CD4-positive, alpha-beta memory T cell (primary cell): ENCODE measurements around the gene AP1S1. TPM values are rescaled to one million over a fixed set of nuclear protein-coding genes. Genes with fewer than 3 reads are reported as not detected.
A peak's percentile ranks its signal among the peaks of the same experiment; 100 is the strongest.
"Not testable (repeated sequence)": the region's sequence is repeated elsewhere in the genome, so short reads cannot be mapped to it uniquely, and the experiment has no call there.

Experiments used
- CTCF ChIA-PET: fragments of 350-600 bp; sonication (Branson Sonifier 250); formaldehyde crosslinking; loops from one replicate; lab custom pipeline; 2021; ENCODE audit warnings: inconsistent platforms; ENCODE audit not compliant: partially characterized antibody; lab: Charles Lee
- POLR2A ChIA-PET: fragments of 350-600 bp; sonication (Branson Sonifier 250); formaldehyde crosslinking; loops from one replicate; lab custom pipeline; 2021; ENCODE audit not compliant: partially characterized antibody; lab: Charles Lee
- DNase-seq, 5 donors: peaks; one replicate each; pipeline versions ENCODE4 v3.0.0 to v3.0.0-alpha.2; 2020 to 2022; ENCODE audit warnings: mixed read lengths in 1 of 5
- H3K27ac ChIP-seq: one replicate; pipeline ENCODE4 v1.7.0; 2013; ENCODE audit warnings: low read depth, low read length
- H3K27me3 ChIP-seq: 2 replicates; pipeline ENCODE4 v1.7.0; 2013; ENCODE audit warnings: mild to moderate bottlenecking, low read length, moderate library complexity; ENCODE audit not compliant: insufficient read depth
- H3K36me3 ChIP-seq: 2 replicates; pipeline ENCODE4 v1.7.0; 2013; ENCODE audit warnings: mild to moderate bottlenecking, low read length, moderate library complexity; ENCODE audit not compliant: insufficient read depth
- H3K4me1 ChIP-seq: 2 replicates; pipeline ENCODE4 v1.7.0; 2013; ENCODE audit warnings: mild to moderate bottlenecking, low read length, moderate library complexity; ENCODE audit not compliant: insufficient read depth
- H3K4me3 ChIP-seq, 2 donors: one replicate each; pipeline ENCODE4 v1.7.0; 2013; ENCODE audit warnings: low read length in 2 of 2, mild to moderate bottlenecking in 1 of 2
- H3K9me3 ChIP-seq, 2 donors: one replicate each; pipeline ENCODE4 v1.7.0; 2013; ENCODE audit warnings: low read length in 2 of 2, control low read depth in 1 of 2; ENCODE audit not compliant: control insufficient read depth in 1 of 2
- H3K27ac Mint-ChIP-seq, 7 donors: one replicate each; pipeline ENCODE4 v1.8.0; 2020 to 2021; ENCODE audit warnings: mixed read lengths in 7 of 7, mild to moderate bottlenecking in 6 of 7, inconsistent platforms in 3 of 7, moderate library complexity in 3 of 7
- H3K27me3 Mint-ChIP-seq, 2 donors: one replicate each; pipeline ENCODE4 v1.8.0; 2020 to 2021; ENCODE audit warnings: mixed read lengths in 2 of 2
- H3K36me3 Mint-ChIP-seq, 2 donors: one replicate each; pipeline ENCODE4 v1.8.0; 2020 to 2021; ENCODE audit warnings: mixed read lengths in 2 of 2, inconsistent platforms in 1 of 2, mild to moderate bottlenecking in 1 of 2
- H3K4me1 Mint-ChIP-seq, 4 donors: one replicate each; pipeline ENCODE4 v1.8.0; 2020 to 2021; ENCODE audit warnings: mixed read lengths in 4 of 4, mild to moderate bottlenecking in 1 of 4
- H3K4me3 Mint-ChIP-seq, 8 donors: one replicate each; pipeline ENCODE4 v1.8.0; 2020 to 2021; ENCODE audit warnings: mixed read lengths in 8 of 8, mild to moderate bottlenecking in 7 of 8, moderate library complexity in 6 of 8, inconsistent platforms in 3 of 8
- H3K9me3 Mint-ChIP-seq, 8 donors: one replicate each; pipeline ENCODE4 v1.8.0; 2020 to 2021; ENCODE audit warnings: mixed read lengths in 8 of 8, mild to moderate bottlenecking in 5 of 8, inconsistent platforms in 3 of 8, moderate library complexity in 1 of 8
- intact Hi-C: fragments of 100-400 bp; cut with micrococcal nuclease; formaldehyde crosslinking; loops from one replicate; pipeline ENCODE4 v1.15.1; 2023
- polyA plus RNA-seq, 2 donors: library from polyadenylated mRNA; unstranded; fragments of 300-500 nt; fragmentation: Illumina TruSeq; gene quantifications; one replicate each; pipeline ENCODE4 v1.2.3, GENCODE V29; 2021
- total RNA-seq, 2 experiments: library from RNA; stranded (reverse); gene quantifications; one replicate each; pipeline ENCODE4 v1.2.3, GENCODE V29; 2021

The AP1S1 gene
- total and polyA plus RNA-seq, 4 experiments from 2014 or later: 4.2 to 10.8 (median 8.5) TPM

DNA sequence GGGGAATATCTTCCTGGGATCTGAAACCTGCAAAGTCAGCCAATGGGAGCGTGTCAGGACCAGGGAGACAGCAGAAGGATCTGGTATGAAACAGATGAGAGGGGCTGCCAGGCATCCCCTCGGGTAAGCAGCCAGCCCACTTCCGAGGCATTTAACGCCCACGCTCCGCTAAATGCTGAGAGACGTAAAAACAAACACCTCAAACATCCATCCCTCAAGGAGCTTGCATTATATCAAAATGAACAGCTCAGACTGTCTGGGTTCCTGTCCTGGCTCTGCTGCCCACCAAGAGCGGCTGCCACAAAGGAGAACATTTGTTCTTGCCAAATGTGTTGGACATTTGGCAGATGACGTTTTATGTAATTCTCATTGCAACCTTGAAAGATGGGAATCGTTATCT lies 34.4 kb upstream of the AP1S1 start:
- Mint-ChIP-seq H3K4me1 (peaks cover 4 to 20% (median 10%) of the 10 kb centered on the region in 4 donors), H3K9me3 (no peaks in the 10 kb centered on the region), H3K36me3 (no peaks in the 10 kb centered on the region), H3K27ac (no peak overlapping the region), H3K27me3 (peaks cover 39 to 49% of the 10 kb centered on the region in 2 donors), H3K4me3 (no peak overlapping the region)
- DNase-seq: no peak
- POLR2A ChIA-PET: no interaction called here
- no peaks in the 10 kb centered on the region for H3K36me3 ChIP-seq
- no peak overlapping the region for H3K4me3 ChIP-seq
- H3K9me3 ChIP-seq: no peaks in the 10 kb centered on the region
- H3K27me3 ChIP-seq: peaks cover 4% of the 10 kb centered on the region
- H3K27ac ChIP-seq: no peak overlapping the region
- CTCF ChIA-PET: no interaction called here
- H3K4me1 ChIP-seq: peaks cover 5% of the 10 kb centered on the region
- intact Hi-C loops: no loop called here

- Histone ChIP-seq H3K9me3 (no peaks in the 10 kb centered on the region), H3K27ac (no peak overlapping the region), H3K27me3 (peaks cover 4% of the 10 kb centered on the region), H3K36me3 (no peaks in the 10 kb centered on the region), H3K4me3 (no peak overlapping the region), H3K4me1 (peaks cover 6% of the 10 kb centered on the region)
- Mint-ChIP-seq H3K9me3 (no peaks in the 10 kb centered on the region), H3K36me3 (no peaks in the 10 kb centered on the region), H3K4me3 (no peak overlapping the region), H3K27me3 (peaks cover 40 to 52% of the 10 kb centered on the region in 2 donors), H3K4me1 (peaks cover 4 to 24% (median 12%) of the 10 kb centered on the region in 4 donors), H3K27ac (no peak overlapping the region)
- ChIA-PET CTCF (no interaction called here), POLR2A (no interaction called here)
- intact Hi-C loops: no loop called here
- no peak for DNase-seq
These were observed 34.0 kb upstream of the AP1S1 start for GRCh38 chr7:101120315-101120714.

DNA sequence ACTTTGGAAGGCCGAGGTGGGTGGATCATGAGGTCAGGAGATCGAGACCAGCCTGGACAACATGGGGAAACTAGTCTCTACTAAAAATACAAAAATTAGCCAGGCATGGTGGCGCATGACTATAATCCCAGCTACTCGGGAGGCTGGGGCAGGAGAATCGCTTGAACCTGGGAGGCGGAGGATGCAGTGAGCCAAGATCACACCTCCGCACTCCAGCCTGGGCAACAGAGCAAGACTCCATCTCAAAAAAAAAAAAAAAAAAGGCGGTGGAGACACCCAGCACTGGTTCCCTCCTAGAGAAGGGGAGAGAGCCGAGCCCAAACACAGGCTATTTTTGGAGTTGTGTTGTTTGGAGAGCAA lies 32.7 kb upstream of the AP1S1 start:
- H3K9me3 ChIP-seq, H3K36me3 ChIP-seq, H3K36me3 Mint-ChIP-seq, CTCF ChIA-PET, H3K9me3 Mint-ChIP-seq, intact Hi-C loops, H3K27ac Mint-ChIP-seq, H3K4me3 ChIP-seq, POLR2A ChIA-PET, DNase-seq, H3K27ac ChIP-seq, H3K27me3 ChIP-seq: not testable (repeated sequence)
- peaks cover 14% of the 10 kb centered on the region for H3K4me1 ChIP-seq
- H3K4me3 Mint-ChIP-seq: peak overlapping the region in 2 of 8 donors; percentile 32 to 49
- peaks cover 45 to 59% of the 10 kb centered on the region in 2 donors for H3K27me3 Mint-ChIP-seq
- H3K4me1 Mint-ChIP-seq: peaks cover 9 to 37% (median 21%) of the 10 kb centered on the region in 4 donors

DNA sequence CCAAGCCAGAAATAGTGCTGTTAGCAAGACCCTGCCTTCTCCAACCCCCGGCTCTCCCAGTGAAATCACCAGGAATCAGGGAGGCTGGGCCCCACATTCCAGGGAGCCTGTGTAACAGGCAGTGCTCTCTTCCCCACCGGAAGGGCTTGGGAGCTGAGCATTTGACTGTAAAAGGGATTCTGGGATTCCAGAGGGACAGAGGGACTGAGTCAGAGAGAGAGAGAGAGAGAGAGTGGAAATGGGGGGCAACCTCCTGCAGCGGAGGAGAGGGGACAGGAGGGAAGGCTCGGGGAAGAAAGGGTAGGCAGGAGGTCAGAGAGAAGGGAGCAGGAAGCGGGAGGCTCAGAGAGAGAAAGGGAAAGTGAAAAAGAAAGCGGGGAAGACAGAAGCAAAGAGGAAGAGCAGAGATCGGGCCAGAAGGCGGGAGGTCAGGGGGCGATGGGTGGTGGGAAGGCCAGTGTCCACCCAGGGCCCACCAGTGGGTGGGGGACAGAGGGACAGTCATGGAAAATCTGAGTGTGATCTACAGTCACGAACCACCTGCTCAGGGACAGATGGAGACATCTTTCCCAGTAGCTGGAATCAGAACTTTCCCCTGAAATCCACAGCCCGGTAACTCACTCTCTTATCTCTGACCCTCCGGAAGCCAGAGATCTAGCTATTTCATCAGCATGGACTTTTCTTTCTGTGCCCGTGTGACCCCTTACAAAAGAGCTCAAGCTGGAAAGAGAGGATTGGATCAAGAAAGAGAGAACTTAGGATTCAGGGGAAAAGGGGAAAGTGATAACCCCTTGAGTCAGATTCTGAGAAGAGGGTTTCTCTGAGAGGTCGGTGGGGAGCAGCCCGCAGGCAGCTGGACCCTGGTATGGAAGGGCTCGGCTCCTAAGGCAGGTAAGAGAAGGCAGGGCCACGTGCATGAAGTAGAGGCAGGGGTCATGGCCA lies 32.0 kb upstream of the AP1S1 start:
- Histone ChIP-seq H3K27ac (no peak overlapping the region), H3K27me3 (peaks cover 4% of the 10 kb centered on the region), H3K4me1 (peaks cover 21% of the 10 kb centered on the region), H3K9me3 (no peaks in the 10 kb centered on the region), H3K36me3 (no peaks in the 10 kb centered on the region), H3K4me3 (no peak overlapping the region)
- H3K4me1 Mint-ChIP-seq: peaks cover 16 to 44% (median 27%) of the 10 kb centered on the region in 4 donors
- H3K4me3 Mint-ChIP-seq: peak overlapping the region in 5 of 8 donors; percentile 15 to 49 (median 31)
- peaks cover 47 to 64% of the 10 kb centered on the region in 2 donors for H3K27me3 Mint-ChIP-seq
- no peaks in the 10 kb centered on the region for H3K9me3 Mint-ChIP-seq
- ChIA-PET CTCF (interaction anchor here (9.1 kb wide), 1 partner anchor 21 kb away, joined by 69 read pairs; no protein-coding TSS in a partner anchor), POLR2A (no interaction called here)
- no peak overlapping the region for H3K27ac Mint-ChIP-seq
- intact Hi-C loops: no loop called here
- DNase-seq: no peak
- H3K36me3 Mint-ChIP-seq: no peaks in the 10 kb centered on the region

GRCh38 chr7:101122933-101123702 lies 31.2 kb upstream of the AP1S1 start:
- H3K27ac Mint-ChIP-seq: peak overlapping the region in 1 of 7 donors; percentile 34
- no peaks in the 10 kb centered on the region for H3K9me3 ChIP-seq
- no peaks in the 10 kb centered on the region for H3K36me3 Mint-ChIP-seq
- ChIA-PET POLR2A (no interaction called here), CTCF (interaction anchor here (1.3 to 9.1 kb wide), 3 partner anchors 20 to 159 kb away, joined by 3 to 69 read pairs (median 4); no protein-coding TSS in a partner anchor)
- H3K36me3 ChIP-seq: no peaks in the 10 kb centered on the region
- DNase-seq: no peak
- no peak overlapping the region for H3K27ac ChIP-seq
- H3K27me3 Mint-ChIP-seq: peaks cover 51 to 61% of the 10 kb centered on the region in 2 donors
- no peak overlapping the region for H3K4me3 ChIP-seq
- H3K4me1 ChIP-seq: peaks cover 22% of the 10 kb centered on the region
- peaks cover 17 to 48% (median 29%) of the 10 kb centered on the region in 4 donors for H3K4me1 Mint-ChIP-seq
- H3K27me3 ChIP-seq: peaks cover 4% of the 10 kb centered on the region
- H3K9me3 Mint-ChIP-seq: peaks cover 0 to 2% (median 0%) of the 10 kb centered on the region in 8 donors
- intact Hi-C loops: no loop called here
- no peak overlapping the region for H3K4me3 Mint-ChIP-seq

DNA sequence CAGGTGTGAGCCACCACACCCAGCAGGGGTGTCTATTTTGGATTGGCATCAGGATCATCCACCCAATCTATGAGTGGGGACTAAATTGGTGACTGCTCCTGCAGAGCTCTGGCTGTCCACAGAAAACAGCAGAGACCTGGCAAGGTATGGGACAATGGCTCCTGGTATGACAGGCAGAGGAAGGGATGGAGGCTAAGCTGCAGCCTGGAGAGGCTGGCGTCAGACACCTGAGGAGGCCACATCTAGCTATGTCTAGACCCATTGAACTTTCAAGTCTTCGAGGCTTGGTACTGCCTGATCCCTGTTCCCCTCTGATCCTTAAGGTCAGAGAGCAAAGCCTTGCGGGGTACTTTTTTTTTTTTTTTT lies 30.6 kb upstream of the AP1S1 start:
- no peak overlapping the region for H3K4me3 Mint-ChIP-seq
- Histone ChIP-seq H3K4me1 (peaks cover 22% of the 10 kb centered on the region), H3K36me3 (no peaks in the 10 kb centered on the region), H3K27me3 (peaks cover 4% of the 10 kb centered on the region), H3K4me3 (no peak overlapping the region), H3K27ac (no peak overlapping the region), H3K9me3 (no peaks in the 10 kb centered on the region)
- peaks cover 52 to 59% of the 10 kb centered on the region in 2 donors for H3K27me3 Mint-ChIP-seq
- no peak for DNase-seq
- peaks cover 0 to 2% (median 0%) of the 10 kb centered on the region in 8 donors for H3K9me3 Mint-ChIP-seq
- H3K4me1 Mint-ChIP-seq: peaks cover 17 to 48% (median 29%) of the 10 kb centered on the region in 4 donors
- CTCF ChIA-PET: interaction anchor here (1.3 to 9.1 kb wide), 3 partner anchors 19 to 159 kb away, joined by 3 to 69 read pairs (median 4); no protein-coding TSS in a partner anchor
- H3K36me3 Mint-ChIP-seq: no peaks in the 10 kb centered on the region
- no peak overlapping the region for H3K27ac Mint-ChIP-seq
- POLR2A ChIA-PET: no interaction called here
- intact Hi-C loops: no loop called here
